ENCODE measurements around the gene MAEL.

GRCh38 chr1:167057241-167057688, 68.2 kb downstream of the MAEL start:
- TF ChIP-seq POLR2A (IDR thresholded peaks at IDR 0.05) (no peak), CTCF (IDR thresholded peaks at IDR 0.05) (peak in 11 of 12 donors; percentile 32 to 62 (median 49))
